CD4-positive, CD25-positive, alpha-beta regulatory T cell (primary cell): ENCODE results near the gene TOM1. TPM values are rescaled to one million over a fixed set of nuclear protein-coding genes. Genes with fewer than 3 reads are reported as not detected.

Experiments used
- ATAC-seq, 2 donors: fragments of 150-1000 bp; cut with Tn5 transposase; one replicate each; pipeline ENCODE4 v1.10.0; 2021; ENCODE audit warnings: low read depth in 2 of 2, moderate number of reproducible peaks in 2 of 2, moderate library complexity in 1 of 2
- DNase-seq, 3 donors: peaks; one replicate each; pipeline versions ENCODE4 v3.0.0 to v3.0.0-alpha.2; 2012 to 2022; ENCODE audit warnings: mixed read lengths in 1 of 3
- H3K27ac ChIP-seq: one replicate; pipeline ENCODE4 v1.7.0; 2013; ENCODE audit warnings: mild to moderate bottlenecking, low read length; ENCODE audit not compliant: insufficient read depth, poor library complexity, severe bottlenecking
- H3K27me3 ChIP-seq: one replicate; pipeline ENCODE4 v1.7.0; 2013; ENCODE audit warnings: low read length; ENCODE audit not compliant: control insufficient read depth, insufficient read depth
- H3K36me3 ChIP-seq: one replicate; pipeline ENCODE4 v1.7.0; 2013; ENCODE audit warnings: mild to moderate bottlenecking, low read length, moderate library complexity; ENCODE audit not compliant: control insufficient read depth, insufficient read depth
- H3K4me1 ChIP-seq: 2 replicates; pipeline ENCODE4 v1.7.0; 2013; ENCODE audit warnings: mild to moderate bottlenecking, low read length; ENCODE audit not compliant: insufficient read depth, control insufficient read depth, poor library complexity, severe bottlenecking
- H3K4me3 ChIP-seq: one replicate; pipeline ENCODE4 v1.7.0; 2013; ENCODE audit warnings: low read depth, mild to moderate bottlenecking, low read length, moderate library complexity
- H3K9me3 ChIP-seq, 2 experiments: 1 replicate in 1 of 2; 2 replicates in 1 of 2; pipeline ENCODE4 v1.7.0; 2013; ENCODE audit warnings: low read length in 2 of 2, mild to moderate bottlenecking in 1 of 2, moderate library complexity in 1 of 2; ENCODE audit not compliant: control insufficient read depth in 2 of 2
- H3K27ac Mint-ChIP-seq, 3 donors: one replicate each; pipeline ENCODE4 v1.8.0; 2020 to 2022; ENCODE audit warnings: mild to moderate bottlenecking in 3 of 3, mixed read lengths in 3 of 3, moderate library complexity in 2 of 3
- H3K27me3 Mint-ChIP-seq: one replicate; pipeline ENCODE4 v1.8.0; 2022; ENCODE audit warnings: mild to moderate bottlenecking, mixed read lengths
- H3K36me3 Mint-ChIP-seq: one replicate; pipeline ENCODE4 v1.8.0; 2020; ENCODE audit warnings: mixed read lengths
- H3K4me1 Mint-ChIP-seq, 4 donors: one replicate each; pipeline ENCODE4 v1.8.0; 2020 to 2022; ENCODE audit warnings: mixed read lengths in 4 of 4, mild to moderate bottlenecking in 1 of 4
- H3K4me3 Mint-ChIP-seq, 4 donors: one replicate each; pipeline ENCODE4 v1.8.0; 2020 to 2022; ENCODE audit warnings: mild to moderate bottlenecking in 4 of 4, mixed read lengths in 4 of 4, moderate library complexity in 3 of 4
- H3K9me3 Mint-ChIP-seq, 7 donors: one replicate each; pipeline ENCODE4 v1.8.0; 2020 to 2022; ENCODE audit warnings: mixed read lengths in 7 of 7, mild to moderate bottlenecking in 3 of 7, moderate library complexity in 2 of 7
- polyA plus RNA-seq, 4 donors: library from polyadenylated mRNA; unstranded; fragments of 300-500 nt; fragmentation: Illumina TruSeq; gene quantifications; one replicate each; pipeline ENCODE4 v1.2.3, GENCODE V29; 2021
- total RNA-seq: library from RNA; stranded (reverse); gene quantifications from one replicate; pipeline ENCODE4 v1.2.3, GENCODE V29; 2022

TOM1 gene
- total and polyA plus RNA-seq, 5 donors from 2014 or later = 54.8 to 194 (median 71.6) TPM

DNA sequence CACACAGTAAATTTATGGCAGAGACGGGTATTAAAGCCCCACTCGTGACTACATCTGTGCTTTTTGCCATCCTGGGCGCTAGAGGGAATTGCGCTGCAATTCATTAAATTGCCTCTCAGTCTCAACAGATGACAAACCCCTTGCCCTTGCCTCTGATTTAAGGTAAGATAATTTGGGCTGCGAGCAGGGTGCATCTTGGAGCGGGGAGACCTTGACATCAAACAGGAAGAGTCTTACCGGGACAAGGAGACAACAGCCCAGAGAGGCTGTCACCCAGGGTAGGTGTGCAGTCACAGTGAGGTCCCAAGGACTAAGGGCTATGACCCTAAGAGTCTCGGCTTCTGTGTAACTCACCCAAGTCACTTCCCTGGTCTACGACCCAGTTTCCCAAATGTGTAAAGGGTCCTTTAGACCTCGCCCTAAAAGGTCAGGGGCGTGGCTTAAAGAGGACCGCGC is 449 bp upstream of the TOM1 start:
- Histone ChIP-seq H3K9me3 (no peaks in the 10 kb centered on the region), H3K36me3 (peaks cover 11% of the 10 kb centered on the region), H3K4me3 (peak overlapping the region; percentile 92), H3K27me3 (no peaks in the 10 kb centered on the region), H3K4me1 (peaks cover 30% of the 10 kb centered on the region), H3K27ac (peak overlapping the region; percentile 98)
- H3K4me1 Mint-ChIP-seq = peaks cover 10 to 49% (median 23%) of the 10 kb centered on the region in 4 donors
- ATAC-seq (peak; percentile 6 to 7), DNase-seq (no peak)
- peak overlapping the region; percentile 85 to 99 (median 99) for H3K27ac Mint-ChIP-seq
- no peaks in the 10 kb centered on the region for H3K27me3 Mint-ChIP-seq
- H3K36me3 Mint-ChIP-seq = peaks cover 13% of the 10 kb centered on the region
- H3K9me3 Mint-ChIP-seq = no peaks in the 10 kb centered on the region
- H3K4me3 Mint-ChIP-seq = peak overlapping the region; percentile 92 to 99 (median 96)

DNA sequence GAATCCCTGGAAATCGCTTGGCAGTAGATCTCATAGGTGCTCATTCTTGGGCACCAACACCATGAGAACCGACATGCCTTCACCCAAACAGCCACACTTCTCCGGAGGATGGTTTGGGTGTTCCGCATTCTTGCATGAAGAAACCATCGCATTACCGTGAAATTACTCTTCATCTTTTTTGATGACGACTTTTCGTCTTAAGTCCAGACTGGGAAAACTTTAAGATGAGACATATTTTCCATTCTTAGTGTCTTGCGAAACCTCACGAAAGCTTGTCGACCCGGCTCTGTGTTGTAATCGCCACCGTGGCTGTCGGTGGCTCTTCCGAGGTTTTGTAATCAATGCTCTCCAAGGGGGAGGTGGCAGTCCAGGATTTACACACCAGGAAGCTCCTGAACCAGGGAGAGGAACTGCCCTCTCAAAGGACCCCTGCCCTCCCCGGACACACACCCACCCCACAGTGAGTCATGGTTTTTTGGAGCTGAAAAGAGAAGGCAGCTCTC is 1.7 kb downstream of the TOM1 start:
- Mint-ChIP-seq H3K36me3 (peaks cover 9% of the 10 kb centered on the region), H3K9me3 (no peaks in the 10 kb centered on the region), H3K4me3 (peak overlapping the region; percentile 92 to 99 (median 96)), H3K27ac (peak overlapping the region; percentile 69 to 99 (median 99)), H3K4me1 (peaks cover 13 to 69% (median 36%) of the 10 kb centered on the region in 4 donors), H3K27me3 (no peaks in the 10 kb centered on the region)
- no peaks in the 10 kb centered on the region for H3K27me3 ChIP-seq
- peaks cover 47% of the 10 kb centered on the region for H3K4me1 ChIP-seq
- no peak for DNase-seq
- ATAC-seq = no peak
- H3K9me3 ChIP-seq = no peaks in the 10 kb centered on the region
- H3K36me3 ChIP-seq = peaks cover 6% of the 10 kb centered on the region
- H3K4me3 ChIP-seq = peak overlapping the region; percentile 70
- H3K27ac ChIP-seq = peak overlapping the region; percentile 14

DNA sequence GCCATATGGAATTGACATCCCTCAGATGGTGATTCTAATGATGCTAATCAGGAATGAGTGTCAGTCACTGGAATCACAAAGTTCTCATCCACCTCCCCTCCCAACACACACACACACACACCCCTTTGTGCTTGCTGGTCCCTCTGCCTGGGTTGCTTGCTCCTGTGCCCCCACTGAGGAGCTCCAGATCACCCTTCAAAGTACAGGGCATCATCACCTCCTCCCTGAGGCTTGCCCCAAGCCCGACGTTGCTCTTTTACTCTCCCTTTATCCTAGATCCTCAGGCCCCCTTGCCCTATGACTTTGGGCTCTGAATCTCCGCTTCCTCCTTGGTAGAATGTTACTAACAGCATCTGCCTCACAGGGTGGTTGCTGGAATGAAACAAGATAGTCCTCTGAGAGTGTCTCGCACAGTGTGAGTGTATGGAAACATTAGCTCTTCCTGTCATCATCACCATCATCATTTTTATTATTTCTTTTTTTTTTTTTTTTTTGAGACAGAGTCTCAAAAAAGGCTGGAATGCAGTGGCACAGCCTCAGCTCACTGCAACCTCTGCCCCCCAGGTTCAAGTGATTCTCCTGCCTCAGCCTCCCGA is 3.4 kb downstream of the TOM1 start:
- H3K9me3 ChIP-seq = no peaks in the 10 kb centered on the region
- no peak overlapping the region for H3K27ac ChIP-seq
- no peak overlapping the region for H3K4me3 ChIP-seq
- peaks cover 64% of the 10 kb centered on the region for H3K4me1 ChIP-seq
- H3K36me3 ChIP-seq = peaks cover 4% of the 10 kb centered on the region
- Mint-ChIP-seq H3K27me3 (no peaks in the 10 kb centered on the region), H3K4me3 (peak overlapping the region in 3 of 4 donors; percentile 58 to 87 (median 63)), H3K9me3 (no peaks in the 10 kb centered on the region), H3K36me3 (peaks cover 9% of the 10 kb centered on the region), H3K27ac (peak overlapping the region; percentile 37 to 95 (median 49)), H3K4me1 (peaks cover 21 to 79% (median 50%) of the 10 kb centered on the region in 4 donors)
- ATAC-seq = no peak
- no peak for DNase-seq
- H3K27me3 ChIP-seq = no peaks in the 10 kb centered on the region

DNA sequence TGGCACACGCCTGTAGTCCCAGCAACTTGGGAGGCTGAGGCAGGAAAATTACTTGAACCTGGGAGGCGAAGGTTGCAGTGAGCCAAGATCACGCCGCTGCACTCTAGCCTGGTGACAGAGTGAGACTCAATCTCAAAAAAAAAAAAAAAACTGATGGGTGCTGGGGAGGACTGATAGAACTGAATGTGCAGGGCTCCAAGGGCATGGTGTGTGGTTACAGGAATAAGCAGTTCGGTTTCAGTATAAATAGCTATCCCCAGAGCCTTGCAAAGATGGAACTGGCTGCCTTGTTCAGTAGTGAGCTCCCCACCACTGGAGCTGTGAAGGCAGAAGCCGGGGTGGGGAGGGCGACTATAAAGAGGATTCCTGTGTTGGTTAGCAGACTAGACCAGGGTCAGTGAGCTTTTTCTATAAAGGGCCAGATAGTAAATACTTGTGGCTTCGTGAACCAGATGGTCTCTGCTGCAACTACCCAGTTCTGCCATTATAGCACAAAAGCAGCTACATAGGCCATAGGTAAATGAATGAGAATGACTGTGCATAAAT is 5.9 kb downstream of the TOM1 start:
- Mint-ChIP-seq H3K27me3 (no peaks in the 10 kb centered on the region), H3K27ac (peak overlapping the region; percentile 88 to 98 (median 95)), H3K4me1 (peaks cover 23 to 93% (median 70%) of the 10 kb centered on the region in 4 donors), H3K4me3 (peak overlapping the region; percentile 15 to 70 (median 49)), H3K9me3 (peaks cover 0 to 2% (median 0%) of the 10 kb centered on the region in 7 donors), H3K36me3 (peaks cover 9% of the 10 kb centered on the region)
- Histone ChIP-seq H3K4me3 (no peak overlapping the region), H3K27ac (peak overlapping the region; percentile 68), H3K9me3 (no peaks in the 10 kb centered on the region), H3K4me1 (peaks cover 76% of the 10 kb centered on the region), H3K36me3 (peaks cover 4% of the 10 kb centered on the region), H3K27me3 (no peaks in the 10 kb centered on the region)
- ATAC-seq (no peak), DNase-seq (no peak)

DNA sequence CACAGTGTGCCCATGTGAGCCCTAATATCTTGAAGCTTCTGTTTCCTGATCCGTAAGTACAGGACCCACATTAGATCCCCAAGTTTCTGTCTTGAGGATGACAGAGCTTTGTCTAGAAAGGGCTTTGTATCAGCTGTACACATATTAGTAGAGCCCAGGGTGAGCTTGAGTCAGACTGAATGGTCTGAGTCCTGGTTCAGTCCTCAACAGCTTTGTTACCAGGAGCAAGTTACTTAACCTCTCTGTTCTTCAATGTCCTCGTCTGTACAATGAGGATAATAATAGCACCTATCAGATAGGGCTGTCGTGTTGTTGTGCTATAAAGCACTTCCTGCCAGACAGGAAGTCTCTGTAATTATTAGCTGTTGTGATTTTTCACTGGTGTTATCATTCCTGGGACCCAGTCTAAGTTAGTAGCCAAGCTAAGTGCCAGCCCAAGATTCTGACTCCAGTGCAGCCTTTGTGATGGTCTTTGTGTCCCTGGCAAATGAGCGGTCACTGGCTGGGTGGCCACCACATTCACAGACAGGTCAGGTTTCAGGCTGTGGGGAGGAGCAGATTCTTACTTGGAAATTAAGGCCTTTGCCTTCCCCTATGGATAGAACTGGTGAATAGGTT is 6.8 kb downstream of the TOM1 start:
- Histone ChIP-seq H3K4me3 (peak overlapping the region; percentile 54), H3K27ac (peak overlapping the region; percentile 68), H3K27me3 (no peaks in the 10 kb centered on the region), H3K9me3 (no peaks in the 10 kb centered on the region), H3K36me3 (peaks cover 4% of the 10 kb centered on the region), H3K4me1 (peaks cover 76% of the 10 kb centered on the region)
- peak overlapping the region; percentile 34 to 84 (median 55) for H3K4me3 Mint-ChIP-seq
- peaks cover 0 to 2% (median 0%) of the 10 kb centered on the region in 7 donors for H3K9me3 Mint-ChIP-seq
- peaks cover 23 to 93% (median 72%) of the 10 kb centered on the region in 4 donors for H3K4me1 Mint-ChIP-seq
- DNase-seq = peak in 2 of 3 donors; percentile 40 to 69
- H3K27me3 Mint-ChIP-seq = no peaks in the 10 kb centered on the region
- ATAC-seq = peak; percentile 76 to 84
- peaks cover 9% of the 10 kb centered on the region for H3K36me3 Mint-ChIP-seq
- H3K27ac Mint-ChIP-seq = peak overlapping the region; percentile 88 to 95 (median 93)

DNA sequence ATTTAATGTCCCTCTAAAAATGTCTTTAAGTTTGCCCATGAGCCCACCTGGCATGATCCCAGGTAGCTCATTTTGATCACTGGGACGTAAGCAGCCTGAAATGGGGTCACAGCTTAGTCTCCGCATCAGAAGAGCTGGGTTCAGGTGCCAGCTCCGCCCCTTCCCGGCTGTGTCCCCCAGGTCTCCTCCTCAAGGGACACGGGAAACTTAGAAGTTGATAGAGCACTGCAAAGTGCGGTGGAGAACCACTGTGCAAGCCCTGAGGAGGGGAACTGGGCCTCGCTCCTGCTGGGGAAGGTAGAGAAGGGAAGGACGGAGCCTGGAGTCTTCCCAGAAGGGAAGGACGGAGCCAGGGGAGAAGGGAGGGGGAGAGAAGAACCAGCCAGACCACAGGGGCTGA is 7.7 kb downstream of the TOM1 start:
- DNase-seq = no peak
- peaks cover 23 to 97% (median 72%) of the 10 kb centered on the region in 4 donors for H3K4me1 Mint-ChIP-seq

DNA sequence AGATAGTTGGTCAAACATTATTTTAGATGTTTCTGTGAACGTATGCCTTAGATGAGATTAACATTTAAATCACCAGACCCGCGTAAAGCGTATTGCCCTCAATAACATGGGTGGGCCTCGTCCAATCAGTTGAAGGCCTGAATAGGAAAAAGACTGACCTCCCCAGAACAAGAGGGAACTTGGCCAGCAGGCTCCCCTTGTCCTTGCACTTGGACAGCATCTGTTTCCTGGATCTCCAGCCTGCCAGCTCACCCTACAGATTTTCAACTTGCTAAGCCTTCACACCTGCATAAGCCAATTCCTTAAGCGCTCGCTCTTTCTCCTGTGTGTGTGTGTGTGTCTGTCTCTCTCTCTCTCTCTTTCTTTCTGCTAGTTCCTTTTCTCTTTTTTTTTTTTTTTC is 8.2 kb downstream of the TOM1 start:
- Mint-ChIP-seq H3K27ac (peak overlapping the region; percentile 88 to 95 (median 93)), H3K4me3 (peak overlapping the region in 2 of 4 donors; percentile 22 to 73), H3K9me3 (peaks cover 0 to 2% (median 0%) of the 10 kb centered on the region in 7 donors), H3K4me1 (peaks cover 27 to 97% (median 74%) of the 10 kb centered on the region in 4 donors), H3K27me3 (no peaks in the 10 kb centered on the region), H3K36me3 (peaks cover 13% of the 10 kb centered on the region)
- Histone ChIP-seq H3K27ac (peak overlapping the region; percentile 62), H3K9me3 (no peaks in the 10 kb centered on the region), H3K27me3 (no peaks in the 10 kb centered on the region), H3K4me3 (no peak overlapping the region), H3K4me1 (peaks cover 83% of the 10 kb centered on the region), H3K36me3 (peaks cover 4% of the 10 kb centered on the region)
- no peak for ATAC-seq
- DNase-seq = no peak

More for the DNA sequence above, 7.7 kb downstream of the TOM1 start:
- Histone ChIP-seq H3K27ac (peak overlapping the region; percentile 48), H3K27me3 (no peaks in the 10 kb centered on the region), H3K4me1 (peaks cover 79% of the 10 kb centered on the region), H3K9me3 (no peaks in the 10 kb centered on the region), H3K4me3 (no peak overlapping the region), H3K36me3 (peaks cover 4% of the 10 kb centered on the region)
- Mint-ChIP-seq H3K36me3 (peaks cover 10% of the 10 kb centered on the region), H3K9me3 (peaks cover 0 to 2% (median 0%) of the 10 kb centered on the region in 7 donors), H3K4me3 (peak overlapping the region in 2 of 4 donors; percentile 34 to 84), H3K27ac (peak overlapping the region; percentile 88 to 95 (median 93)), H3K27me3 (no peaks in the 10 kb centered on the region)
- no peak for ATAC-seq
